Measurements from ENCODE around the gene AGAP2. TPM values are rescaled to one million over a fixed set of nuclear protein-coding genes. Genes with fewer than 3 reads are reported as not detected.
"Not testable (repeated sequence)": the region's sequence is repeated elsewhere in the genome, so short reads cannot be mapped to it uniquely, and the experiment has no call there.

The AGAP2 gene
- total and polyA plus RNA-seq, 4 donors, result 0.18 to 3.6 (median 1.8) TPM

DNA sequence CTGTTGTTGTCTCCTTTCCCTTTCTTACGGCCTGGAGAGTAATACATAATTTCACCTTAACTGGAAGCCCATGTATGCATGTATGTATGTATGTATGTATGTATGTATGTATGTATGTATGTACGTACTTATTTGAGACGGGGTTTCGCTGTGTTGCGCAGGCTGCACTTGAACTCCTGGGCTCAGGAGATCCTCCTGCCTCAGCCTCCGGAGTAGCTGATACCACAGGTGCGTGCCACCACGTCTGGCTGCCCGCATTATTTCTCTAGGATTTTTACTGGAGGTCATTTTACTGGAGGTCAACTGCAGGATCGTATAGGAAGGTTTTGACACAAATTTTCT, 45.3 kb downstream of the AGAP2 start:
- H3K36me3 ChIP-seq (ENCODE audit: control insufficient read depth in 1 of 2, insufficient read depth in 2 of 2, low read length in 1 of 2), result peaks cover 0 to 1% of the 10 kb centered on the region in 2 donors
- intact Hi-C loops (cut with DNase I), result loop anchor here in 1 of 2 donors (5.0 kb wide), 1 partner anchor 111 kb away; no protein-coding TSS in a partner anchor
- H3K27ac ChIP-seq (ENCODE audit: low read depth in 1 of 2, low read length in 2 of 2), result no peak overlapping the region
- no peak for ATAC-seq (ENCODE audit: low FRiP score)
- 48 to 52% methylated on average over 10 of the region's 10 CpGs for WGBS, 2 donors
- H3K27me3 ChIP-seq (ENCODE audit: control insufficient read depth in 1 of 2, insufficient read depth in 2 of 2, low read length in 1 of 2), result no peaks in the 10 kb centered on the region
- H3K9me3 ChIP-seq (ENCODE audit: control insufficient read depth, low read length), result no peaks in the 10 kb centered on the region
- no peak for DNase-seq
- H3K4me3 ChIP-seq (ENCODE audit: low read length in 2 of 2), result peak overlapping the region; percentile 29 to 32
- H3K4me1 ChIP-seq (ENCODE audit: control insufficient read depth in 1 of 2, insufficient read depth in 2 of 2, low read length in 2 of 2), result peaks cover 4% of the 10 kb centered on the region in 2 donors

DNA sequence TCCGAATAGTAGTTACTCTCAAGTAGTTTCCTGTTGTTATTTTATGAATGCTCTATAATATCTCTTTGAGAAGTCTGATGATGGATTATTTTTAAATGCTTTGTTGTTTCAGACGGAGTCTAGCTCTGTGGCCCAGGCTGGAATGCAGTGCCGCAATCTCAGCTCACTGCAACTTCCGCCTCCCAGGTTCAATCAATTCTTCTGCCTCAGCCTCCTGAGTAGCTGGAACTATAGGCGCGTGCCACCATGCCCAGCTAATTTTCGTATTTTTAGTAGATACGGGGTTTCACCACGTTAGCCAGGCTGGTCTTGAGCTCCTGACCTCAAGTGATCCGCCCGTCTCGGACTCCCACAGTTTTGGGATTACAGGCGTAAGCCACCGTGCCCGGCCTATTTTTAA, 46.0 kb downstream of the AGAP2 start:
- DNase-seq (no peak), ATAC-seq (ENCODE audit: low FRiP score) (no peak)
- Histone ChIP-seq H3K4me1 (ENCODE audit: control insufficient read depth in 1 of 2, insufficient read depth in 2 of 2, low read length in 2 of 2) (peaks cover 4% of the 10 kb centered on the region in 2 donors), H3K36me3 (ENCODE audit: control insufficient read depth in 1 of 2, insufficient read depth in 2 of 2, low read length in 1 of 2) (peaks cover 0 to 1% of the 10 kb centered on the region in 2 donors), H3K4me3 (ENCODE audit: low read length in 2 of 2) (no peak overlapping the region), H3K27me3 (ENCODE audit: control insufficient read depth in 1 of 2, insufficient read depth in 2 of 2, low read length in 1 of 2) (no peaks in the 10 kb centered on the region), H3K9me3 (ENCODE audit: control insufficient read depth, low read length) (no peaks in the 10 kb centered on the region), H3K27ac (ENCODE audit: low read depth in 1 of 2, low read length in 2 of 2) (no peak overlapping the region)
- intact Hi-C loops (cut with DNase I), result loop anchor here in 1 of 2 donors (5.0 kb wide), 1 partner anchor 110 kb away; no protein-coding TSS in a partner anchor
- 86 to 90% methylated on average over 15 of the region's 15 CpGs for WGBS, 2 donors

DNA sequence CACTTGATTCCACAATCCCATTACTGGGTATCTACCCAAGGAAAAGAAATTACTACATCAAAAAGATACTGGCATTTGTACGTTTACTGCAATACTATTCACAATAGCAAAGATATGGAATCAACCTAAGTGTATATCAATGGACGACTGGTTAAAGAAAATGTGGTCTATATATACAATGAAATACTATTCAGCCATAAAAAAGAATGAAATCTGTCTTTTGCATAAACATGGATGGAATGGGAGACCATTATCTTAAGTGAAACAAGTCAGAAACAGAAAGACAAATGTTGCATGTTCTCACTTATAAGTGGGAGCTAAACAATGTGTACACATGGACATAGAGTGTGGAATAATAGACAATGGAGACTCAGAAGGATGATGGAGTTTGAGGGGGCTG, 49.6 kb downstream of the AGAP2 start:
- no peak for DNase-seq
- H3K4me1 ChIP-seq (ENCODE audit: control insufficient read depth in 1 of 2, insufficient read depth in 2 of 2, low read length in 2 of 2), result no peaks in the 10 kb centered on the region
- no peaks in the 10 kb centered on the region for H3K36me3 ChIP-seq (ENCODE audit: control insufficient read depth in 1 of 2, insufficient read depth in 2 of 2, low read length in 1 of 2)
- H3K27me3 ChIP-seq (ENCODE audit: control insufficient read depth in 1 of 2, insufficient read depth in 2 of 2, low read length in 1 of 2), result no peaks in the 10 kb centered on the region
- H3K9me3 ChIP-seq (ENCODE audit: control insufficient read depth, low read length), result no peaks in the 10 kb centered on the region
- H3K27ac ChIP-seq (ENCODE audit: low read depth in 1 of 2, low read length in 2 of 2), result no peak overlapping the region
- no peak for ATAC-seq (ENCODE audit: low FRiP score)
- no peak overlapping the region for H3K4me3 ChIP-seq (ENCODE audit: low read length in 2 of 2)
- 49 to 60% methylated on average over 2 of the region's 2 CpGs for WGBS, 2 donors
- intact Hi-C loops (cut with DNase I), result no loop called here

GRCh38 chr12:57687862-57688261, 50.7 kb downstream of the AGAP2 start:
- H3K4me1 ChIP-seq (ENCODE audit: control insufficient read depth in 1 of 2, insufficient read depth in 2 of 2, low read length in 2 of 2), result no peaks in the 10 kb centered on the region
- no peak overlapping the region for H3K27ac ChIP-seq (ENCODE audit: low read depth in 1 of 2, low read length in 2 of 2)
- H3K27me3 ChIP-seq (ENCODE audit: control insufficient read depth in 1 of 2, insufficient read depth in 2 of 2, low read length in 1 of 2), result no peaks in the 10 kb centered on the region
- H3K36me3 ChIP-seq (ENCODE audit: control insufficient read depth in 1 of 2, insufficient read depth in 2 of 2, low read length in 1 of 2), result no peaks in the 10 kb centered on the region
- H3K4me3 ChIP-seq (ENCODE audit: low read length in 2 of 2), result no peak overlapping the region
- DNase-seq, result no peak
- WGBS, 2 donors, result 74 to 75% methylated on average over 4 of the region's 4 CpGs
- no peaks in the 10 kb centered on the region for H3K9me3 ChIP-seq (ENCODE audit: control insufficient read depth, low read length)
- no peak for ATAC-seq (ENCODE audit: low FRiP score)
- intact Hi-C loops (cut with DNase I), result no loop called here

DNA sequence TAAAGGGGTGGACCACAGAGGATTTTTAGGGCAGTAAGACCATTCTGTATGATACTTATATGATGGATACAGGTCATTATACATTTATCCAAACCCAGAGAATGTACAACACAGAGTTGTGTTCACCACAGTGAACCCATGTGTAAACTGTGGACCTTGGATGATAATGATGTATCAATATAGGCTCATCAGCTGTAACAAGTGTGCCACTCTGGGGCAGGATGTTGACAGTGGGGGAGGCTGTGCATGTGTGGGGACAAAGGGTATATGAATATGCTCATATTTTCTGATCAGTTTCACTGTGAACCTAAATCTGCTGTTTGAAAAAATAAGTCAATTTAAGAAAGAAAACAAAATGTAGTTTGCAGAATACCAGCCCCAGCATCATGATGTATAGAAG, 58.8 kb downstream of the AGAP2 start:
- ATAC-seq (ENCODE audit: low FRiP score) (no peak), DNase-seq (no peak)
- Histone ChIP-seq H3K4me1 (ENCODE audit: control insufficient read depth in 1 of 2, insufficient read depth in 2 of 2, low read length in 2 of 2) (no peaks in the 10 kb centered on the region), H3K36me3 (ENCODE audit: control insufficient read depth in 1 of 2, insufficient read depth in 2 of 2, low read length in 1 of 2) (no peaks in the 10 kb centered on the region), H3K4me3 (ENCODE audit: low read length in 2 of 2) (no peak overlapping the region), H3K9me3 (ENCODE audit: control insufficient read depth, low read length) (no peaks in the 10 kb centered on the region), H3K27ac (ENCODE audit: low read depth in 1 of 2, low read length in 2 of 2) (no peak overlapping the region), H3K27me3 (ENCODE audit: control insufficient read depth in 1 of 2, insufficient read depth in 2 of 2, low read length in 1 of 2) (no peaks in the 10 kb centered on the region)
- intact Hi-C loops (cut with DNase I), result no loop called here

- WGBS, 2 donors, result 86 to 92% methylated on average over 9 of the region's 9 CpGs
- H3K4me1 ChIP-seq (ENCODE audit: control insufficient read depth in 1 of 2, insufficient read depth in 2 of 2, low read length in 2 of 2); H3K36me3 ChIP-seq (ENCODE audit: control insufficient read depth in 1 of 2, insufficient read depth in 2 of 2, low read length in 1 of 2); H3K27me3 ChIP-seq (ENCODE audit: control insufficient read depth in 1 of 2, insufficient read depth in 2 of 2, low read length in 1 of 2); ATAC-seq (ENCODE audit: low FRiP score); intact Hi-C loops (cut with DNase I); H3K4me3 ChIP-seq (ENCODE audit: low read length in 2 of 2); DNase-seq; H3K9me3 ChIP-seq (ENCODE audit: control insufficient read depth, low read length); H3K27ac ChIP-seq (ENCODE audit: low read depth in 1 of 2, low read length in 2 of 2): not testable (repeated sequence)
Measured at GRCh38 chr12:57677947-57678346, 60.6 kb downstream of the AGAP2 start.

DNA sequence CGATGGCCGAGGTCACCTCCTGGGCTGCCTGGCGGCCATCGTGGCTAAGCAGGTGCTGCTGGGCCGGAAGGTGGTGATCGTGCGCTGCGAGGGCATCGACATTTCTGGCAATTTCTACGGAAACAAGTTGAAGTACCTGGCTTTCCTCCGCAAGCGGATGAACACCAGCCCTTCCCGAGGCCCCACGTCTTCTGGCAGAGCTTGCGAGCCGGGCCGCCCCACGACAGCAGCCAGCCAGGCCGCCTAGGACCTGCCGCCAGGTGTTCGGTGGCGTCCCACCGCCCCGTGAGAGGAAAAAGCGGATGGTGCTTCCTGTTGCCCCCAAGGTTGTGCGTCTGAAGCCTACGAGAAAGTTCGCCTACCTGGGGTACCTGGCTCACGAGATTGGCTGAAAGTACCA, 63.9 kb downstream of the AGAP2 start:
- DNase-seq (no peak), ATAC-seq (ENCODE audit: low FRiP score) (no peak)
- Histone ChIP-seq H3K36me3 (ENCODE audit: control insufficient read depth in 1 of 2, insufficient read depth in 2 of 2, low read length in 1 of 2) (no peaks in the 10 kb centered on the region), H3K4me1 (ENCODE audit: control insufficient read depth in 1 of 2, insufficient read depth in 2 of 2, low read length in 2 of 2) (no peaks in the 10 kb centered on the region), H3K4me3 (ENCODE audit: low read length in 2 of 2) (no peak overlapping the region), H3K27me3 (ENCODE audit: control insufficient read depth in 1 of 2, insufficient read depth in 2 of 2, low read length in 1 of 2) (no peaks in the 10 kb centered on the region), H3K27ac (ENCODE audit: low read depth in 1 of 2, low read length in 2 of 2) (no peak overlapping the region), H3K9me3 (ENCODE audit: control insufficient read depth, low read length) (peaks cover 2% of the 10 kb centered on the region)
- intact Hi-C loops (cut with DNase I), result no loop called here
- 89 to 91% methylated on average over 29 of the region's 29 CpGs for WGBS, 2 donors

Small RNAs within 50 kb of the gene (microRNA-seq; reads per million reads assigned to microRNA genes)
- 0 reads per million in 2 donors for gene MIR6759

Other genes starting within 250 kb of the AGAP2 start
- 10 to 100 TPM; 24.8 to 29.0 TPM for gene DDIT3, start 218.2 kb downstream of the AGAP2 start, total RNA-seq
- gene DDIT3, start 218.2 kb downstream of the AGAP2 start, polyA plus RNA-seq, result 10 to 100 TPM; 38.7 to 49.6 TPM
- gene MBD6, start 215.9 kb downstream of the AGAP2 start, total RNA-seq, result 10 to 100 TPM; 65.0 to 77.4 TPM
- gene MBD6, start 215.9 kb downstream of the AGAP2 start, polyA plus RNA-seq, result 10 to 100 TPM in 1 of 2 donors, 1 to 10 TPM in 1; 7.5 to 73.4 TPM
- gene DCTN2, start 191.6 kb downstream of the AGAP2 start, total RNA-seq, result 100 to 1,000 TPM; 122 to 128 TPM
- 100 to 1,000 TPM; 138 to 159 TPM for gene DCTN2, start 191.6 kb downstream of the AGAP2 start, polyA plus RNA-seq
- gene KIF5A, start 188.7 kb downstream of the AGAP2 start, total RNA-seq, result 1 to 10 TPM; 1.3 to 3.5 TPM
- under 1 TPM; 0.75 to 0.92 TPM for gene KIF5A, start 188.7 kb downstream of the AGAP2 start, polyA plus RNA-seq
- 10 to 100 TPM; 25.1 to 28.4 TPM for gene PIP4K2C, start 147.6 kb downstream of the AGAP2 start, total RNA-seq
- gene PIP4K2C, start 147.6 kb downstream of the AGAP2 start, polyA plus RNA-seq, result 10 to 100 TPM; 14.5 to 27.0 TPM
- gene DTX3, start 133.9 kb downstream of the AGAP2 start, total RNA-seq, result 10 to 100 TPM; 47.2 to 47.4 TPM
- 100 to 1,000 TPM in 1 of 2 donors, 10 to 100 TPM in 1; 14.0 to 123 TPM for gene DTX3, start 133.9 kb downstream of the AGAP2 start, polyA plus RNA-seq
- gene ARHGEF25, start 127.3 kb downstream of the AGAP2 start, total RNA-seq, result 10 to 100 TPM; 72.0 to 73.0 TPM
- 100 to 1,000 TPM in 1 of 2 donors, 10 to 100 TPM in 1; 65.6 to 253 TPM for gene ARHGEF25, start 127.3 kb downstream of the AGAP2 start, polyA plus RNA-seq
- gene B4GALNT1, start 105.5 kb downstream of the AGAP2 start, total RNA-seq, result 1 to 10 TPM; 5.9 to 6.5 TPM
- gene B4GALNT1, start 105.5 kb downstream of the AGAP2 start, polyA plus RNA-seq, result 1 to 10 TPM; 1.0 to 2.9 TPM
- 100 to 1,000 TPM; 208 to 252 TPM for gene OS9, start 44.6 kb downstream of the AGAP2 start, total RNA-seq
- 100 to 1,000 TPM; 139 to 253 TPM for gene OS9, start 44.6 kb downstream of the AGAP2 start, polyA plus RNA-seq
- 10 to 100 TPM; 31.4 to 37.6 TPM for gene TSPAN31, start 6.3 kb upstream of the AGAP2 start, total RNA-seq
- 10 to 100 TPM; 27.4 to 40.6 TPM for gene TSPAN31, start 6.3 kb upstream of the AGAP2 start, polyA plus RNA-seq
- gene CDK4, start 13.6 kb upstream of the AGAP2 start, total RNA-seq, result 10 to 100 TPM; 54.6 to 55.0 TPM
- gene CDK4, start 13.6 kb upstream of the AGAP2 start, polyA plus RNA-seq, result 10 to 100 TPM; 44.7 to 60.4 TPM
- gene MARCHF9, start 16.4 kb upstream of the AGAP2 start, total RNA-seq, result 10 to 100 TPM; 10.8 to 17.1 TPM
- 10 to 100 TPM in 1 of 2 donors, 1 to 10 TPM in 1; 4.8 to 29.9 TPM for gene MARCHF9, start 16.4 kb upstream of the AGAP2 start, polyA plus RNA-seq
- 1 to 10 TPM in 1 of 2 donors, under 1 TPM in 1; 0.94 to 1.5 TPM for gene CYP27B1, start 28.3 kb upstream of the AGAP2 start, total RNA-seq
- under 1 TPM in 1 of 2 donors, not detected in 1; 0.28 TPM for gene CYP27B1, start 28.3 kb upstream of the AGAP2 start, polyA plus RNA-seq
- gene METTL1, start 33.4 kb upstream of the AGAP2 start, total RNA-seq, result 10 to 100 TPM; 15.4 to 16.2 TPM
- gene METTL1, start 33.4 kb upstream of the AGAP2 start, polyA plus RNA-seq, result 10 to 100 TPM in 1 of 2 donors, 1 to 10 TPM in 1; 9.5 to 16.1 TPM
- 10 to 100 TPM in 1 of 2 donors, 1 to 10 TPM in 1; 8.4 to 10.9 TPM for gene EEF1AKMT3, start 33.9 kb upstream of the AGAP2 start, total RNA-seq
- gene EEF1AKMT3, start 33.9 kb upstream of the AGAP2 start, polyA plus RNA-seq, result 1 to 10 TPM; 4.5 to 6.7 TPM
- 10 to 100 TPM; 15.0 to 17.2 TPM for gene TSFM, start 44.0 kb upstream of the AGAP2 start, total RNA-seq
- gene TSFM, start 44.0 kb upstream of the AGAP2 start, polyA plus RNA-seq, result 10 to 100 TPM; 21.4 to 22.9 TPM
- gene AVIL, start 80.0 kb upstream of the AGAP2 start, total RNA-seq, result 10 to 100 TPM; 11.5 to 26.8 TPM
- 1 to 10 TPM; 5.5 to 7.2 TPM for gene AVIL, start 80.0 kb upstream of the AGAP2 start, polyA plus RNA-seq
- 100 to 1,000 TPM; 187 to 252 TPM for gene CTDSP2, start 108.0 kb upstream of the AGAP2 start, total RNA-seq
- 10 to 100 TPM; 51.2 to 91.7 TPM for gene CTDSP2, start 108.0 kb upstream of the AGAP2 start, polyA plus RNA-seq
- gene ATP23, start 202.8 kb upstream of the AGAP2 start, total RNA-seq, result 1 to 10 TPM; 3.9 to 5.4 TPM
- gene ATP23, start 202.8 kb upstream of the AGAP2 start, polyA plus RNA-seq, result 10 to 100 TPM in 1 of 2 donors, 1 to 10 TPM in 1; 3.4 to 19.3 TPM